HG02973 (cell line): ENCODE data around the gene GPC5.

Source experiments
- ATAC-seq: cut with Tn5 transposase; IDR thresholded peaks from one replicate; pipeline ENCODE4 v1.9.1; 2021; ENCODE audit warnings: moderate library complexity; ENCODE audit not compliant: unreplicated experiment

The GPC5 gene

DNA sequence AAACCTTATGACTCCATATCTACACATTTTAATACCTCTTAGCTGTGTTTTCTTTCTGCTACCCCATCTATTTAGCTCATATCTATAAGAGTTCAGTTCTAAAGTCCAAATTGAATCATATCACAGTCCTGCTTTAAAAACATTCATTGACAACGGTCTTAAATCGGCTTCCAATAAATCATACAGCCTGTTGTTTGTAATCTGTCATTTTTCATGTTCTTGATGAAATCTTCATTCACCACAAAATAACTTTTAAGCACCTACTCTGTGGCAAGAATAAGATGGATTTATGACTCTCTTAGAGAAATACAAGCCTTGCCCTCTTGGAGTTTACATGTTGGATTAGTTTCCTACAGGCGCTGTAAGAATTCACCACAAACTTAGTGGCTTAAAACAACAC is 1377.2 kb downstream of the GPC5 start:
- no peak for ATAC-seq

DNA sequence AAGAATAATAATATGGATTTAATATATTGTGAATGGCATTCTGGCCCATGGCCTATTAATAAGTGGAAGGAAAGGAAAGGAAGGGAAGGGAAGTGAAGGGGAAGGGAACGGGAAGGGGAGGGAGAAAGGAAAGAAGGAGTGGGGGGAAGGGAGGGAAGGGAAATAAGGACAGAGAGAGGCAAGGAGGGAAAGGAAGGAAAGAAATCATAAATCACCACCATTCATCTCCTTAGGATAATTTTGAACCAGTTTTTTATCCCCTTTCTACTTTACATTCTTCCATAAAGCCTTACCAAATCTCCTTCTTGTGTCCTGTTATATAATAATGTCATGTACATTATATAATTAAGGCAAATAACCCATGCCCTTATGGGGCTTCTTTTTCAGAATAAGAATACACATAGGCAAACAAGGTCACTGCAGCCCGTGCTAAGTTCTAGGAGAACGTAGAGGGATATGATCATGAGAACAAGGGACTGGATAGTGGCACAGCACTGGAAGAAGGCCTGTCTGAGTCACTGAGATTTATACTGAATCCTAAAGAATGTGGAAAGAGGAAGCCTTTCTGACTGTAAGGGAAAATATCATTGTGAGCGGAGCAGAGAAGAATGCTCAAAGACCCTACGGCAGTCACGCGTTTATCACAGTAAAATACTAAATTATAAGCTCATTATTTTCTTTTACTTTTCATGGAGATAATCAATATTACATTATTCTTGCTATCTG is 1383.7 kb downstream of the GPC5 start:
- no peak for ATAC-seq

DNA sequence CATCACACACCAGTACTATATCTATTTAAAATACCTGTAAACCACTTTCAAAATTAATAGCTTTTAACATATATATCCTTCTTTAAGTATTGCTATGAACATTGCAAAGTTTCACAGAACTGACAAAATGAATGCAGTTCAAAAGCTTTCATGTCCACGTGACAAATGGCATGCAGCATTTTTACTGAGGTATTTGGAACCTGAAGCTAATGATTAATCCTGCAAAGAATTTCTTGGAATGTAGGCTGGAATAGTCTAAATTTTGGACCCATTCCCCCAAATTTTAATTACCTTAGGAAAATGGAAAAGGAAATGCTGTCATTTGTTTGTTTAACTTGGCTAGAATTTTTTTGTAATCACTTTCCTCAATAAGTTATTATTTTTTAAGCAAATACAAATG is 1404.4 kb downstream of the GPC5 start:
- ATAC-seq = no peak

DNA sequence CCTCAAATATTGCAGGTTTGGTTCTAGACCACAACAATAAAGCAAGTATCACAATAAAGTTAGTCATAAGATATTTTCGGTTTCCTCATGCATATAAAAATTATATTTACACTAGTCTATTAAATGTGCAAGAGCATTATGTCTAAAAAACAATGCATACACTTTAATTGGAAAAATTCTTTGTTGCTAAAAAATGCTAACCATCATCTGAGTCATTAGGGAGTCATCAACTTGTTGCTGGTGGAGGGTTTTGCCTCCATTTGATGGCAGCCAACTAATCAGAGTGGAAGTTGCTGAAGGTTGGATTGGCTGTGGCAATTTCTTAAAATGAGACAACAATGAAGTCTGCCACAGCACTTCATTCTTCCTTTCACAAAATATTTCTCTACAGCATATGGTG is 1405.9 kb downstream of the GPC5 start:
- ATAC-seq = no peak

DNA sequence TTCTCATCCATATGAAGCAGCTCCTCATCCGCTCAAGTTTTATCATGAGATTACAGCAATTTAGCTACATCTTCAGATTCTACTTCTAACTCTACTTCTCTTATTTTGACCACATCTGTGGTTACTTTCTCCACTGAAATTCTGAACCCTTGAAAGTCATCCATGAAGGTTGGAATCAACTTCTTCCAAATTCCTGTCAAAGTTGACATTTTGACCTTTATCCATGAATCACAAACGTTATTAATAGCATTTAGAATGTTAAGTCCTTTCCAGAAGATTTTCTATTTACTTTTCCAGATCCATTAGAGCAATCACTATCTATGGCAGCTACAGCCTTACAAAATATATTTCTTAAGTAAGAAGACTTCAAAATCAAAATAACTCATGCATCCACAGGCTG is 1406.5 kb downstream of the GPC5 start:
- ATAC-seq = no peak

DNA sequence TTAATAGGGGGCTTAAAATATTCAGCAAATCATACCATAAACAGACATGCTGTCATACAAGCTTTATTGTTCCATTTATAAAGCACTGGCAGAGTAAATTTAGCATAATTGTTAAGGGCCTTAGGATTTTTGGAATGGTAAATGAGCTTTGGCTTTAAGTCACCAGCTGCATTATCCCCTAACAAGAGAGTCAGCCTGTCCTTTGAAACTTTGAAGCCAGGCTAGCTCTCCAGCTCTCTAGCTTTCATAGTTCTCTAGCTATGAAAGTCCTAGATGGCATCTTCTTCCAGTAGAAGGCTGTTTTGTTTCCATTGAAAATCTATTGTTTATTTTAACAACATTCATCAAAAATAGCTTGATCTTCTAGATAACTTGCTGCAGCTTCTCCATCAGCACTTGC is 1407.3 kb downstream of the GPC5 start:
- ATAC-seq = no peak

DNA sequence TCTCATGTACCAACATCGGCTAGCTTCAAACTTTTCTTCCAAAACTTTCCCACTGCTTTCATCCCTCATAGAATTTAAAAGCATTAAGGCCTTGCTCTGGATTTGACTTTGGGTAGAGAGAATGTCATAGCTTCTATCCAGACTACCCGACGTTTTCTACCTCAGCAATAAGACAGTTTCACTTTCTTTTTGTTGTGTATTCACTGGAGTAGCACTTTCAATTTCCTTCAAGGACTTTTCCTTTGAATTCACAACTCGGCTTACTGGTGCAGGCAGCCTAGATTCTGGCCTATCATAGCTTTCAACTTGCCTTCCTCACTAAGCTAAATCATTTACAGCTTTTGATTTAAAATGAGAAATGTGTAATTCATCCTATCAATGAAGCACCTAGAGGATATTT is 1407.8 kb downstream of the GPC5 start:
- no peak for ATAC-seq

DNA sequence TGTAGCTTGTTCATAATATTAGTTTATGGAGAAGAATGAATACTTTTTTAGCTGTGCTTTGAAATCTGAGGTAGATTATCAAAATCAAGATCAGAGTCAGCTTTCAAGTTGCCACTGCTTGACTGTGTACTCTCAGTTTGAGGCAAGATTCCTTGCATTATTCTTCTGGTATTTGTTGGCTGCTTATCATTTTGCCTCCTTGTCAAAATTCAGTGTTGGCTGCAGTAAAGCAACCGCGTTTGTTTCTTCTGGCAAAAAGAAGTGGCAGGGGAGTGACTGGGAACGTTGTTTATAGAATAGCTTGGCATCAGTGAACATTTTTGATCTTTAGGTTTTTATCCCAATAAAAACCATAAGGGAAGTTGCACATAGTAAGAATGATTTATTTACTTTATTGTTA is 1408.9 kb downstream of the GPC5 start:
- ATAC-seq = no peak

DNA sequence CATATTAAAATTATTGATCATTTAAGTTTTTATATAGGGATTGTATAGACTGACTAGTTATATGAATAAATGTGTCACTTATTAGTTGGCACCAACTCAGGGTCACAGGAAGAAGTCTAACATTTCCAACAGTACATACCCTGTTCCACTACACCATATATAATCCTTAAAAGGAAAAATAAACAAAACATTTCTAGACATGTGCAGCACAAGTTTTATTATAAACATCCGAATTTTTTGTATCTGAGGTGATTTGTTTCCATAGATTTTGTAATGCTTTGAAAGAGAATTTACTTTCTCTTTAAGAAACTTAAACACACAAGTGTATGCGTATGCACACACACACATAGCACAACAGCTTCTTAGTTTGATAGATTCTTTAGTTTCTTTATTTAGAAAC is 1409.5 kb downstream of the GPC5 start:
- no peak for ATAC-seq

DNA sequence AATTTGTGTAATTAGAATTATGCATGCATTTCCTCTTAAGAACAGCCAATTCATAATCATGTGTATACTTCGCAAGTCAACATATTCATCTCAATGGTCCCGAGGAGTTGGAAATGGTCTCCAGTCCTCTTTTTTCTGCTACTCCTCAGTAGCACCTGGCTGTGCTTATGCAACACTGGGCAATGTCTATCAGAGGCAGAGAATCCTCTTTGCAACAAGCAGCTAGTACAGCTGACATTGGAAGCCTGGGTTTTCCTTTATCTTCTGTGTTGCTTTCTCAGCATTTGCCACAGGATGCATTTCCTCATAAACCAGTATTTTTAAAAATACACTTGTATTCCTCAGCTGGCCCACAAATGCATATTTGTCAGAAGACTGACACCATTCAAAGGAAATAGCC is 1422.9 kb downstream of the GPC5 start:
- ATAC-seq = no peak

DNA sequence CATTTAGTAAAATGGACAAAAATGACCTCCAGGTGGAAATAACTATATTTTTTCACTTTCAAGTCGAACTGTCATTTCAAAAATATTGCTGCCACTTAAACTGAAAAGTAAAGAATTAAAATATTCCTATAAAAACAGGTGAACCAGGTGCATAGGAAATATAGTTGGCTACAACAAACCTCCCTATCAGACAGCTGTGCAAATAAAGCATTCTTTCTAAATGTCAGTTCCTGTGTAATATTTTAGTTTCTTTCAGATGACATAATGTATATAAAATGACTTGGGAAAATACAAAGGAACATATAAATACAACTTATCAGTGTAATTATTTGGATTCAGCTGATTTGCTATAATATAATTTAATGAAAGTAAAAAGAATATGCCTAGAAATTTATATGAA is 1424.6 kb downstream of the GPC5 start:
- no peak for ATAC-seq

DNA sequence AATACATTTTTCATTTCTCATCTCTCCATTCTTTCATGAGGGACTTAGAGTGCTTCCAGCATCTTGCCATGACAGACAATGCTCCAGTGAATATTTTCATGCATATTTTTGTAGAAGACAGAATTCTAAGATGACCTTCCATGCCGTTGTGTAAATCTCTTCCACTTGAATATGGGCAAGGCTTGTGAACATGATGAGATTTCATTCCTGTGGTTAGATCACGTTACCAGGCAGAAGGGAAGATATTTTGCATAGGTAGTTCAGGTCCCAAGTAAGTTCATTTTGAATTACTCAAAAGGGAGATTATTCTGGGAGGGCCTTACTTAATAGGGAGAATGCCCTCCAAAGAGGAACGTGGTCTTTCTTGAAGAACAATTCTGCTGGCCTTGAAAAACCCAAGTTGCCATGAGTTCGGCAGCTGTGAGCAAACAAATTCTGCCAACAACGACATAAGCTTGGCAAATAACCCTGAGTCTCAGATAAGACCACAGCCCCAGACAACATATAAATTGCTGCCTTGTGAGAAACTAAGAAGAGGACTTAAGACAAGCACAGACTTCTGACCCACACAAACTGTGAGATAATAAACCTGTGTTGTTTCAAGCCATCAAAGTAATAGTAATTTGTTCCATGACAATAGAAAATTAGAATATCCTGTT is 1427.6 kb downstream of the GPC5 start:
- ATAC-seq = no peak

DNA sequence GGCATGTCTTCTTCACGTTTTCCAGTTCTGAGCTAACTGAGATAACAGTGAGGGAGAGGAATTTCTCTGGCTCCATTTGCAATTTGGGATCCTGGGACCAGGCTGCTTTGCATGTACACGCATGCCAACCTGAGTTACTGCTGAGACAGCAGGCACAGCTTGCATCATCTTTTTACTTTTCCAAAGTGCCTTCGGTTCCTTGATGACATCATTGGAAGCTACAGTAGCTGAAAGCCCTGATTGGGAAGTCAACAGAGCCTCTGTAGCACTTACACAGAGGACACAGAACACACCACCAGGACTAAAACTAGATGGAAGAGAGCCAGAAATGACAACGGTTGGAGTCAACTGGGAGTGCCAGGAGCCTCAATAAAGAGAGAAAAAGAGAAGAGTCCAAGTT is 1429.1 kb downstream of the GPC5 start:
- ATAC-seq = no peak

DNA sequence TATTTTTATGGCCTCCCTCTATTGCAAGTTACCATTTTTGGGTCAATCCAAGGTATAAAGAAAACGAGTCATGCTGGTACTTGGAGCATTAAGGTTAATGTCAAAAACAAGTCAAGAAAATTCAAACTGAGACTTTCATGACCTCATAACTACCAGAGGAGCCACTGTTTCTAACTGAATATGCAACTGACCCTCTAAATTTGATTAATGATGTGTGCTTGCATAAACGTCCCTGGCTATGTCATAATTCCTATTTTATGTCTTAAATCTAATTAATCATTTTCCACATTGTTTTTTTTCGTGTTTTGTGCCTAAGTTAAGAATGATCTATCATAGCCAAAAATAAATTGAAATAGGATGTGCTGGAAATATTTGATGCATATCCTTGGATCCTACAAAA is 1431.5 kb downstream of the GPC5 start:
- no peak for ATAC-seq

DNA sequence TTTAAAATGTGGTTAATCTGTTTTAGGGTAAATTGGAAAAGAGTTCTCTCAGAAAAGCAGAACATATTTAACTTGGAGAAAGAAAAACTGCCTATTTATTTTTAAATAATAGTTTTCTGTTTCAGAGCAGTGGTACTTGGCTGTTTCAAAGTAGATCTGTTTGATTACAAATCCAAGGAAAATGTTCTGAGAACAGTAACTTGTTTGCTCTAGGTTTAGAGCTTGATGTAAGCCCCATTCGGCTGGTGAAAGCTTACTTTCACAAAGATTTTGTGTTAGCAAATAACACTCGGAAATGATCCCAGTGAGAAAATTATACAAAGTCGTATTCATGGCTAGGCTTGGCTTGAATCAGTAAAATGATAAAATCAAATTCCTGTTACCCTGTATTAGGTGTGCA is 1432.4 kb downstream of the GPC5 start:
- no peak for ATAC-seq

DNA sequence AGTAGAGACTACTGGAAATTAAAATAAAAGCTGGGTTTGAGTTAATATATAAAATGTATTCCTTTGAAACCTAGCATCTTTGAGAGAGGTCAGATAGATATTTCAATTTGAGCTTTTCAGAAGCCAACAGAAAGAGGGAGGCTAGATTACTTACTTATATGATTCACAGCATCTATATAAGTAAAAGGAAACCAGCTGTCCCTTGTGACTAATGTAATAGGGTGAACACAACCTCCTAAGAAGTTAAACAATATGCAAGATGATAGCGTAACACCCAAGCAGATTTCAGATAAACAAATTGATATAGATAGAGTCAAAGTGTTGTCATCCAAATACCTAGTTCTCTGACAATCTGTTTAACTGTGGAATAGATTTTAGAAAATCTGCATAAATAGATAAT is 1434.7 kb downstream of the GPC5 start:
- no peak for ATAC-seq

DNA sequence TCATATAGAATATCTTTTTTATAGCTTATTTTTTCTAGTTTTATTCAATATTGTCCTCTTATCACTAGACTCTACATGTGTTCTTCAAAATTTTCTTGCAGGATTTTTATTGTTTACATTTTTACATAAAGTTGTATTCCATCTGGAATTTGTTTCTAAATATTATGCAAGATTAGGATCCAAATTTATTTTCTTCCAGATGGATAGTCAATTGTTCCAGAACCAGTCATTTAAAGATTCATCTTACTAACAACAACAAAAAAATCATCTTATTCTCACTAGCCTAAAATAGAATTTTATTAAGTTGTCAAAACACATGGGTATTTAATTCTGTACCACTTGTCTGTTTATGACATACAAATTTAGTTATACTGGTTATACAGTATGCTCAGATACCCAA is 1437.8 kb downstream of the GPC5 start:
- no peak for ATAC-seq

DNA sequence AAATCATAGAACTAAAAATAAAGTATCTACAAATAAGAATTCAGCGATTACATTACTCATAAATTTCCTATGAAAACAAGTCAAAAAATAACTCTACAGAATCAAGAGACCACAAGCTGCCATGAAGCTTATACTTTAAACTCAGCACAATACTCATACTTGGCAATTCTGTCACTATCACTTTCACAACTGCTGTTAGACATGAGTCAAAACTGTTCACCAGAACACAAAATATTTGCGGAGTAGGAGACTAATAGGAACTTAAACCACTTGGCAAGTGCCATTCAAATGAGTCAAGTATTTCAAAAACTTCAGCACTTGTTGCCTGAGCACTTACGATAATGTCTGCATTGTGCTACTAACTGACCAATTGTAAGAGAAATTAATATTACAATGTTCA is 1440.4 kb downstream of the GPC5 start:
- no peak for ATAC-seq

DNA sequence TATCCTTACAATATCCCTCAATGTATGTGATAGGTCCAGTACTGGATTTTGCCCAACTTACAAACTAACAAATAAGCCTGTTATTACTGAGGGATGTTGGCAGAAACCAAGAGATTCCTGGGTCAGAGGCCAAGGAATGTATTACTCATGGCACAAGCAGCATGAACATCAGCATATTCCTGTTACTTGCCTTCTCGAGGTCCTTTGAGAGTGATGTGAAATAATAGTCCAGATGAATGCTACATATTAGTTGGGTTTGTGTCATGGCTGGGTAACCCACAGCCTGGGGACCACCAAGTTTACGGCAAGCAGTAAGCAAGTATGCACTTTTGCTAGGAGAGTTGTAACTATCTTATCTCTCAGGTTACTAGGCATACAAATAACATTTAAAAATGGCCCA is 1443.7 kb downstream of the GPC5 start:
- ATAC-seq = no peak

DNA sequence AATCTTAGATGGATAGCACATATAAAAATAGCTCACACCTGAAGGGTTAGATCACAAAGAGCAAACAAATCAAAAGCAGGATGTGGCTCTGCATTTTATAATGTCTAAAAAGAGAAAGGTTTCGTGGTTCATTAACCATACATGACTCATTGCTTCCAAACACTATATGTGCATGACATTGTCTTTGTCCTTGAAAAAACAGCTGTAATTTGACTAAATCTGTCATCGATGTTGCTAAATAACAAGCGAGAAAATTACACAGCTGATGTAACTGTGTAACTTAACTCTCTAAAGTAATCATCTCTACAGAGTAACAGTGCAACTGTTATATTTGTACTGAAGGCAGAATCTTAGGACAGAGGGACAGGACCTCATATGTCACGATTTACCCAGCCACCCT is 1445.1 kb downstream of the GPC5 start:
- ATAC-seq = no peak

DNA sequence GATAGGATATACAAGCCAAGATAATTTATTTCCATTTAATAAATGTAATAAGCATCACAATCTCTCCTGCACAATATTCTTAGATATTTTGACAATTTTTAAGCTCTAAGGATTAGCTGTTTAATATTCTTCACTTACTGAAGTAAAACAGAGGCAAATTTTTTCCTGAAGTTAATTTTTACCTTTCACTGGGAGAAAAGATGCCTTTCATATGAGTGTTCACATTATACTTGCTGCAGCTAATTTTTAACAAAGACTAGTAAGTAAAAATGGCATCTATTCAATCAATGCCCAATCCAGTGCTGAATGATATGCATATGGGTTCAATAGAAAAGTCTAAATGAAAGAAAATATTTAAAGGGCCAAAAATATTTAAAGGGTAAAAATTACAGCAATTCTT is 1451.0 kb downstream of the GPC5 start:
- no peak for ATAC-seq

DNA sequence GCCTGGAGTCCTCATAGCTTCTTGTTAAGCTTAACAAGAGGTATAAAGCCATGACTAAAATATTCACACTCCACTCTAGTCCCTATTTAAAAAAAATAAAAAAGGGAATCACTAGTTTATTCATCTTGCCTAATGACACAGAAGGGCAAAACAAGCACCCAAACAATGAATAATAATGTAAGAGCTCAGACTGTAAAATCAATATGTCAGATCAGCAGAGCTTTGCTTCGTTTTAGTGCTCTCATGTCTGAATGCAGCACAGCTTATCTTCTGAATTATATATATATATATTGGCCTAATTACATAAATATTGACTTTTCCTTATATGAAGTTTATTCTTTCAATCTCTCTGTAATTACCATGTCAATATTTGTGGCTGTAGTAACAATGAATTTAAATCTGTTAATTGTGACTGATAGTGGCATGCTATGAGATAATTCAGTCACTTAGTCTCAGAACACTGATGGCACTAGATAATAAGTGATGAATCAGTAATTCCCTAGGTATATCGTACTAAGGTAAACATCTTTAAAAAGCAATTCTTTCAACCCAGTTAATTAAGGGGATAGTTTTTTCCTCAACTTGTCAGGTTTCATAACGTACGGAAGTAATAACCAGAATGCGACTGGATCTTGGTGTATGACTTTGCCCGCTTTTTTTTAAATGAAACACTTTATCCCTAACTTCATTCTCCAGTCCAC is 1466.3 kb downstream of the GPC5 start:
- ATAC-seq = no peak
